ENCODE measurements around the gene RAB41.

GRCh38 chrX:70247252-70247651 is 34.7 kb upstream of the RAB41 start:
- no peak for TF ChIP-seq CTCF (IDR thresholded peaks at IDR 0.05; ENCODE audit: low read length)
- no peak for TF ChIP-seq EZH2 (optimal IDR thresholded peaks at IDR 0.05; ENCODE audit: low read depth, low read length)

Measured in MM.1S (cell line).